Fibroblast of lung (primary cell): ENCODE data around the gene NDUFS7. TPM values are rescaled to one million over a fixed set of nuclear protein-coding genes. Genes with fewer than 3 reads are reported as not detected.

Experiments
- DNase-seq, 2 donors: peaks; one replicate each; pipeline versions ENCODE4 v3.0.0 to v3.0.0-alpha.2; 2010; ENCODE audit warnings: low read depth in 2 of 2
- H2AFZ ChIP-seq: 2 replicates; pipeline ENCODE4 v1.5.1; 2012; ENCODE audit warnings: low read length, control low read depth, inconsistent platforms
- H3K27ac ChIP-seq: 2 replicates; pipeline ENCODE4 v1.5.1; 2011; ENCODE audit warnings: low read length, control low read depth; ENCODE audit not compliant: insufficient read depth
- H3K27me3 ChIP-seq: 2 replicates; pipeline ENCODE4 v1.5.1; 2011; ENCODE audit warnings: mild to moderate bottlenecking, low read length; ENCODE audit not compliant: control insufficient read depth, insufficient read depth
- H3K36me3 ChIP-seq: 2 replicates; pipeline ENCODE4 v1.5.1; 2011; ENCODE audit warnings: low read length; ENCODE audit not compliant: control insufficient read depth, insufficient read depth
- H3K4me1 ChIP-seq: 2 replicates; pipeline ENCODE4 v1.5.1; 2011; ENCODE audit warnings: low read length; ENCODE audit not compliant: control insufficient read depth, insufficient read depth; ENCODE audit errors: extremely low read depth
- H3K4me2 ChIP-seq: 2 replicates; pipeline ENCODE4 v1.5.1; 2011; ENCODE audit warnings: low read length, control low read depth; ENCODE audit not compliant: insufficient read depth; ENCODE audit errors: extremely low read depth
- H3K4me3 ChIP-seq, 4 experiments: fragments of 200-600 bp in 1 of 4; sonication (generic) in 1 of 4; replicated peaks in 1 of 4; 2 replicates each; pipeline ENCODE4 v1.5.1; 2011 to 2016; ENCODE audit warnings: low read length in 4 of 4, low read depth in 3 of 4, mild to moderate bottlenecking in 3 of 4, control low read depth in 2 of 4, inconsistent platforms in 1 of 4, mixed read lengths in 1 of 4; ENCODE audit not compliant: insufficient read depth in 1 of 4; ENCODE audit errors: control extremely low read depth in 1 of 4
- H3K79me2 ChIP-seq: 2 replicates; pipeline ENCODE4 v1.5.1; 2012; ENCODE audit warnings: mild to moderate bottlenecking, low read length, inconsistent platforms; ENCODE audit not compliant: control insufficient read depth, insufficient read depth
- H3K9ac ChIP-seq: 2 replicates; pipeline ENCODE4 v1.5.1; 2011; ENCODE audit warnings: mild to moderate bottlenecking, low read length, control low read depth; ENCODE audit not compliant: insufficient read depth
- H3K9me3 ChIP-seq: 2 replicates; pipeline ENCODE4 v1.5.1; 2012; ENCODE audit warnings: low read depth, low read length; ENCODE audit not compliant: control insufficient read depth, insufficient read depth
- H4K20me1 ChIP-seq: 2 replicates; pipeline ENCODE4 v1.5.1; 2011; ENCODE audit warnings: low read length; ENCODE audit not compliant: control insufficient read depth, insufficient read depth; ENCODE audit errors: extremely low read depth
- CTCF ChIP-seq, 2 donors: IDR thresholded peaks in 1 of 2; conservative IDR thresholded peaks in 1 of 2; 1 replicate in 1 of 2; 2 replicates in 1 of 2; pipeline ENCODE4 v1.5.1; 2011 to 2012; ENCODE audit warnings: low read length in 2 of 2, control low read depth in 1 of 2, inconsistent platforms in 1 of 2, low read depth in 1 of 2, mild to moderate bottlenecking in 1 of 2
- EZH2 ChIP-seq: IDR thresholded peaks from 2 replicates; pipeline ENCODE4 v1.5.1; 2012; ENCODE audit warnings: low read length, control low read depth, mild to moderate bottlenecking; ENCODE audit errors: missing control alignments
- polyA plus RNA-seq, 2 donors: library from polyadenylated mRNA; depleted of rRNA in 1 of 2; stranded (reverse) in 1 of 2; unstranded in 1 of 2; fragments of >200 nt; gene quantifications; 2 replicates each; pipeline ENCODE4 v1.2.1, GENCODE V29; 2011 to 2012; ENCODE audit warnings: missing spikeins in 1 of 2
- total RNA-seq: library from RNA; depleted of rRNA; stranded (reverse); fragments of >200 nt; gene quantifications from 2 replicates; pipeline ENCODE4 v1.2.1, GENCODE V29; 2014

Gene NDUFS7
- total and polyA plus RNA-seq, 2 donors (not counting 1 experiment from before 2014, with no cell fraction given), result 29.6 to 71.2 TPM

GRCh38 chr19:1389033-1389940 is 5.6 kb downstream of the NDUFS7 start:
- Histone ChIP-seq H3K36me3 (peaks cover 13% of the 10 kb centered on the region), H3K27ac (no peak overlapping the region), H3K9ac (no peak overlapping the region), H3K4me3 (no peak overlapping the region), H3K27me3 (no peaks in the 10 kb centered on the region), H4K20me1 (no peaks in the 10 kb centered on the region), H3K9me3 (no peaks in the 10 kb centered on the region), H3K79me2 (peaks cover 3% of the 10 kb centered on the region), H2AFZ (no peak overlapping the region), H3K4me2 (no peak overlapping the region), H3K4me1 (no peaks in the 10 kb centered on the region)
- no peak for DNase-seq
- no peak for TF ChIP-seq EZH2
- TF ChIP-seq CTCF (conservative IDR thresholded peaks at IDR 0.05 in 1 of 2, IDR thresholded peaks at IDR 0.05 in 1 of 2; ENCODE audit: low read depth in 1 of 2, low read length in 2 of 2), result no peak

GRCh38 chr19:1390890-1391423 is 7.2 kb downstream of the NDUFS7 start:
- H3K4me2 ChIP-seq, result no peak overlapping the region
- H3K4me1 ChIP-seq, result no peaks in the 10 kb centered on the region
- H3K9me3 ChIP-seq, result no peaks in the 10 kb centered on the region
- no peaks in the 10 kb centered on the region for H3K27me3 ChIP-seq
- TF ChIP-seq EZH2 (no peak), CTCF (conservative IDR thresholded peaks at IDR 0.05 in 1 of 2, IDR thresholded peaks at IDR 0.05 in 1 of 2; ENCODE audit: low read depth in 1 of 2, low read length in 2 of 2) (no peak)
- H3K4me3 ChIP-seq, result no peak overlapping the region
- H3K9ac ChIP-seq, result no peak overlapping the region
- no peaks in the 10 kb centered on the region for H4K20me1 ChIP-seq
- H3K36me3 ChIP-seq, result peaks cover 13% of the 10 kb centered on the region
- H3K79me2 ChIP-seq, result peaks cover 3% of the 10 kb centered on the region
- no peak overlapping the region for H3K27ac ChIP-seq
- DNase-seq, result no peak
- H2AFZ ChIP-seq, result no peak overlapping the region

GRCh38 chr19:1392407-1392806 is 8.7 kb downstream of the NDUFS7 start:
- Histone ChIP-seq H3K4me1 (no peaks in the 10 kb centered on the region), H3K36me3 (peaks cover 13% of the 10 kb centered on the region), H3K4me2 (no peak overlapping the region), H3K27ac (no peak overlapping the region), H3K9me3 (no peaks in the 10 kb centered on the region), H3K27me3 (no peaks in the 10 kb centered on the region), H2AFZ (no peak overlapping the region), H4K20me1 (no peaks in the 10 kb centered on the region), H3K4me3 (no peak overlapping the region), H3K9ac (no peak overlapping the region), H3K79me2 (peaks cover 3% of the 10 kb centered on the region)
- TF ChIP-seq CTCF (conservative IDR thresholded peaks at IDR 0.05 in 1 of 2, IDR thresholded peaks at IDR 0.05 in 1 of 2; ENCODE audit: low read depth in 1 of 2, low read length in 2 of 2) (no peak), EZH2 (no peak)
- no peak for DNase-seq
